ENCODE data around the gene TGFBR3.

TGFBR3 gene

DNA sequence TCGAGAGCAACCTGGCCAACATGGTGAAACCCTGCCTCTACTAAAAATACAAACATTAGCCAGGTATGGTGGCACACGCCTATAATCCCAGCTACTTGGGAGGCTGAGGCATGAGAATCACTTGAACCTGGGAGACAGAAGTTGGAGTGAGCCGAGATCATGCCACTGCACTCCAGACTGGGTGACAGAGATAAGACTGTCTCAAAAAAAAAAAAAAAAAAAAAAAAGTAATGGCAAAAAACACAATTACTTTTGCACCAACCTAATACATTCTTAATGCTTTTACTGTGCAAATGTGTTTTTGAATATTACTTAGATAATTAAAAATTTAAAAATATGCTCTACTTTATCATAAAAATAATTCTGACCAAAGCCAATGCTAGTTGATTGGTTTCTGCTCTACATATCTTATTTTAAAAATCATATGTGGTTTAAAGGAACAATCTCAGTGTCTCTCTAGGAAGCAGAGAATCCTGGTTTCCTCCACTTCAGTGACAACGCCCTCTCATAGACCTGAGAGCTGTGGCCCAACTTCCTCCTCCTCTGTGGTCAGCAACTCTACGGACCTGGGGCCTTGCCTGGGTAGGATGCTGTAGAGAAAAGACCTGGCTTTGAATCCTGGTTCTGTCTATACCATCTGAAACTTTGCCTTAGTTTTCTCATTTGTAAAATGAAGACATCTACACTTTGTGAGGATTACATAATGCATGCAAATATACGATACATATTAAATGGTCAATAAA lies 64.7 kb downstream of the TGFBR3 start:
- no peak for DNase-seq

DNA sequence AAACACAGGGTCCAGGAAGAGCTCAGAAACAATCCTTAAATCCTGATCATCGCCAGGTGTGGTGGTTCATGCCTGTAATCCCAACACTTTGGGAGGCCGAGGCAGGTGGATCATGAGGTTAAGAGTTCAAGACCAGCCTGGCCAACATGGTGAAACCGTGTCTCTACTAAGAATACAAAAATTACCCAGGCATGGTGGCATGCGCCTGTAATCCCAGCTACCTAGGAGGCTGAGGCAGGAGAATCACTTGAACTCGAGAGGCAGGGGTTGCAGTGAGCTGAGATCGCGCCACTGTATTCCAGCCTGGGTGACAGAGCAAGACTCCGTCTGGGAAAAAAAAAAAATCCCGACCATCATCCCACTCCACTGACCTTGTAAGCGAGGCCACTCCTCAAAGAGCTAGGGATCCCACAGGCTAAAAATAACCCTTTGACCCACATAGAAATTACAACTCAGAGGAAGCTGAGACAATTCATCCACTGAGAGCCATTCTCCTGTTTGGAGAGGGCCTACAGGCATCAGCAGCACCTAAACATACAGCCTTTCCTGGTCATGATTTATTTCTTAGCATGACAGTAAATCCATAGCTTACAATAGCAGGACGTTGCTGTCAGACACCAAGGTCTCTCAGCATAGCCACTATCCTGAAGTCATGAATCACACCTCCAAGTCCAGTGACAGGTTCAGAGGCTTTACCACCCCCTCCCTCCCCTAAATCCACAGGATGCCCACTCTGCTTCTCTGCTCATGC lies 66.7 kb downstream of the TGFBR3 start:
- no peak for DNase-seq

DNA sequence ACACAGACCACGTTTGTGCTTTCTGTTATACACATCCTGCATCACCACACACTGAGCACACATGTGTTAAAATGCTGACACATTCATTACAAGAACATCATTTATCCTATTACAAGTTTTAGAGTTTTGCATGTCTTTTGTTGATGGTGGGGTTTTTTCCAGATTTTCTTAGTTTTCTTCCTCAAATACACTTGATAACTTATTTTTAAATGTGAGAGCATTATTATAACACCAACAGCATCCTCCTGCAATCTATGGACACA lies 67.3 kb downstream of the TGFBR3 start:
- no peak for DNase-seq

DNA sequence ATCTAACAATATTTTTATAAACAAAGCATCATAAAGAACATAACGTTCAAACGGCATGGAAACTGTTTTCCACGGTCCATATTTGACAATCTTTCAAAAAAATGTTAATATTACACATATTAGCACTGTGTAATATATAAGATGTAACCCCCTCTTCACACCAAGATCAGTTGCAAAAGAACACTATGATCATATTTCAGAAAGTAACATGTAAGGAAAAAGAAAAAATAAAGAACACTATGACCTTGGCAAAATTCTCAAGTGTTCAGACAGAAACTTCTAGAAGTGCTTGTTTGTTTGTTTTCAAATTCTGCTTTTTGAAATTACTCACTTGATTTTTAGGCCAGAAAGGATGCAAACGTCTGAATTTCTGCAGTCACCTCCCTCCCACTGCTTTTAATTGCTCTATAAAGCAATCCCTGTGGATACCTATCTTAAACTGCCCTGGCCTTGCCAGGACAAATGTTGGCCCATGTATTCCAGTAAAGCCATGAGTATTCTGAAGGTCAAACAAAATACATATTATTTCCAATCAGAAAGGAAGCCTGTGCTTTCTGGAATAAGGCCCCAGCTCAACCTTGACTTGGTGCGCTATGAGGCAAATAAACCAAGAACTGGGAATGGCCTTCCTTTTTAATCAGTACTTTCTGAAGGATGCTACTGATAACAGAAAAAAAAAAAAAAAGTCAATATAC lies 68.6 kb downstream of the TGFBR3 start:
- no peak for DNase-seq

DNA sequence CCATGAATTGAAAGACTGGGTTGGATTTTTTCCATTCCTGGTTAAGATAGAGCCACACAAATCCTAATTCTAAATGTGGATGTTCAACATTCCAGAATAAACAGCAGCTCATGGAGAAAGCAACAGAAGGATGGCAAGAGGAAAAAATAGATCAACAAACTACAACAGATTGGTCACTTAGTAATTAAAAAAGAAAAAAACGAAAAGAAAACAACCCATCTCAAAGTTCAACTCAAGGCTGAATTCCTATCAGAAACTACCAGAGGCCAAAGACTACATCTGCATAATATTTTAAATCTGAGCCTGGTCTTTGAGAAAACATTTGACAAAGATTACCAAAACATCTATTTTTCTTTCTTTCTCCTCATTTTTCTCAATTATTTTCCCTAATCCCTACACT lies 69.9 kb downstream of the TGFBR3 start:
- no peak for DNase-seq

DNA sequence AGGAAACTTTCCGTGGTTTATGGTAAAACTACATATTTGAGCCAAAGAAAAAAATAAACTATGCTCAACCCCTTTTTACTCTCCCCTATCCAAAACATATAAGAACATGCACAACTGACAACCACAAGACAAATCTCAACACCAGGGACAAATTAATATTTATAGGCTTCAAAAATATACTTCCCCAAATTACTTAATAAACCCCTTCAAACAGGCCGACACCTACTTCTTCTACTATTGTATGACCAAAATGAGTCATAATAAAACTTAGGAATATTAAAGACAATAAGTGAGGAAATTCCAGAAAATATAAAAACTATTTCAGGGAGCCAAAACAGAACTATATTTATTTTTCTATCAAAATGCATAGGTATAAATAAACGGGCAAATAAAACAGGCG lies 71.5 kb downstream of the TGFBR3 start:
- DNase-seq, result no peak

DNA sequence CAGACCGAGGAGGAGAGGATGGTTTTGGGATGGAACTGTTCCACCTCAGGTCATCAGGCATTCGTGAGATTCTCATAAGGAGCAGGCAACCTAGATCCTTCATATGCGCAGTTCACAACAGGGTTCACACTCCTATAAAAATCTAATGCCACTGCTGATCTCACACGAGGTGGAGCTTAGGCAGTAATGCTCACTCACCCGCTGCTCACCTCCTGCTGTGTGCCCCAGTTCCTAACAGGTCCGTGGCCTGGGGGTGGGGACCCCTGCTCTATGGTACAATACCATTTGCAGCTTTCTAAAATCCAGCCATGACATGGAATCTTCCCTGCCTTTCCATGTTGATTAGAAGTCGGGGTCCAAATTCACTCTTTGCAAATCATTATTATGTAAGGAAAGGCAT lies 72.1 kb downstream of the TGFBR3 start:
- DNase-seq, result no peak

DNA sequence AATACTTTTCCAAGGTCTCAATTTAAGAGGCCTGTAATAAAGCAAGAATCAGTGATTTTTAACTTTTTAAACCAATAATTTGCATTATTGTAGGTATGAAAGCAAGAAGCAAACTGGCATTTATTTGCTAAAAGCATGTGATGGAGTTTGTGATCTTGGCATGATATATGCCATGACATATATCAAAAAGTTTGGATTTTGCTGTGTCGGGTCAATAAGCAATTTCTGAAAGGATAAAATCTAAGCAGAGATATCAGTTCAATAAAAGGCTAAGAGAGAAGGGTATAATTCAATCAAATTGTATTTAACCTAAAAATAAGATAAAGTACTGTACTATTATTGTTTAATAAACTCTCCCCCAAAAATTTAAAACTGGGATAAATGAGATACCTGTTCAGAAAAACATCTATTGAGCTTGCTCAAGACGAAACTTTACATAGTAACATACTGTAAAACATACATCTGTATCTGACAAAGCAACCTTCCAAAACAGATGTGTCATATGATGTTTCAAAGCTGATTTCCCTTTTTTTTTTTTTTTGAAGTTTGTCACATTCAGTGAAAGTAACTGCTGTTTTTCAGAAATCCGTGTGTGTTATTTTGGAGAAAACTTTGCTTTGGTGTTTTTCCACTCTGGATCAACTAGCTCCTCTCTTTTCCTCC lies 74.5 kb downstream of the TGFBR3 start:
- DNase-seq, result no peak

DNA sequence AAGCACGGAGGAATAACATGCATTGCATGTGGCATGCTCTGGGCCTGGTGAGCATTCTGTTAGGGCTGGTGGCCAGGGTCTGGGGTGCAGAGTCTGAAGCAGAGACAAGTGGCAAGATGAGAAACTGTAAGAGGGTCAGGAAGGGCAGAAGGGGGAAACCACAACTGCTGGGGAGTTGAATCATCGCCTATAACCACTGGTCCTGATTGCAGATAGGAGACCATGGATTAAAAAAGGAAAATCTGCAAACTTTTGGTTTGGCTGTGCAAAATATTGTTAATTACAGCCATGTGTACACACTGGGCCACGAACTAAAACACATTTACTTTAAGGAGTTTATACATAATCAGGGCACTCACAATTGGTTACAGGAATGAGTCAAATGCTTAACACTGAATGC lies 76.6 kb downstream of the TGFBR3 start:
- DNase-seq, result no peak

DNA sequence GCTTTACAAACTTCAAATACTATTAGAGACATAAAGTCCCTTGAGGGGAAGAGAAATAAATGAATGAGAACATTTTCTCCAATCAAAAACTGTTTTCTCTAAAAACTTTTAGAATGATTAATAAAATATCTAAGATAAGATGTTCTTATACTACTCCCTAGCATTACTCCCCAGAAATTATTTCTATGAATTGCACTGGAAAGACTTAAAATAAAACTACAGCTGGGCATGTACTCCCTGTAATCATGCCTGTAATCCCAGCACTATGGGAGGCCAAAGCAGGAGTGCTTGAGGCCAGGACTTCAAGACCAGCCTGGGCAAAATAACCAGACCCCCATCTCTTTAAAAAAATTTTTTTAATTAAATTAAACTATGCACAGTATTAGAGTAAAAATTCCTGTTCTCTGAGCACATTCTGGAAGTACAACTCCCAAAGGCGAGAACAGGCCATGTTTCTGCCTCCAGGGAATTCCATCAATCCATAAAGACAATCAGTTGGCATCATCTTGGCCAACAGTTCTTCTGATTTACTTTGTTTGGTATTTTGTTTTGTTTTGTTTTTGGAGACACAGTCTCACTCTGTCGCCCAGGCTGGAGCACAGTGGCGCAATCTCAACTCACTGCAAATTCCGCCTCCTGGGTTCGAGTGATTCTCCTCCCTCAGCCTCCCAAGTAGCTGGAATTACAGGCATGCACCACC lies 77.9 kb downstream of the TGFBR3 start:
- no peak for DNase-seq

DNA sequence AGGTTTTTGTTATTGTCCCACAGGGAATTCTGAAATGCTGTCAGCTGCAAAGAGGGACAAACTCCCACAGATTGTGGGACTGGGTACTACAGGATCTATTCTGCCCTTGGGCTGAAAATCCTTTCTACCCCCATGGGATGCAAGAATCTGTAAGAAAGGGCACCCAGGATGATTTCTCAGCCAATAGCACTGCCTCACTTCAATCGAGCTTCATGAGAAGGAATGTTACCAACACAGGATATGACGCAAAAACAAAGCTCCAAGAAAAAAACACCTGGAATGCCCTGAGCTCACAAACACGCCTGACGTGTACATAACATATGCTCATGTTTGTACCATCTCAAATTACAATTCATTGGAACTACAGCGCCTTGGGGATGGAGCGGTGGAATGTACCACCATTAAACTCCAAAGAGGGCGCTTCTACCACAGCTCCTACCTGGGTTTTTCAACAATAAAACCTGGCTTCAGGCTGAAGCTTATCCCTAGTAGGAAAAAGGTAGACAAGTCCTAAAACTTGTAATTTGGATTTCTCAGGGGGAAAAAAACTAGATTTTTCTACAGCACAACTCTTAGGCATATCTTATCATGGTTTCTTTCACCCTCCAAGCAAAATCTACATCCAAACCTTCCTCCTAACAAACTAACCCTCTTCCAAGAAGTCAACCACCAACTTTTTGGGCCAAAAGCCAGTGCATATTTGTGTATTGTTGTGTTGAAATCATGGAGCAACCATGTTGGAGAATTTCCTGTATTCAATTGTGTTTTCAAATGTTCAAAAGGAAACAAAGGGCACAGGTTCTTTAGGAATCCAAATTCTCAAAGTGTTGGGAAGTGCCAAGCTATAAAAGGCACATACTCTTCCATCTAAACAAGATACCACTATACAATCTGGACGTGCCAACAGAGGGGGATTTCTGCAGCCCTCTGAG lies 78.9 kb downstream of the TGFBR3 start:
- DNase-seq, result no peak

DNA sequence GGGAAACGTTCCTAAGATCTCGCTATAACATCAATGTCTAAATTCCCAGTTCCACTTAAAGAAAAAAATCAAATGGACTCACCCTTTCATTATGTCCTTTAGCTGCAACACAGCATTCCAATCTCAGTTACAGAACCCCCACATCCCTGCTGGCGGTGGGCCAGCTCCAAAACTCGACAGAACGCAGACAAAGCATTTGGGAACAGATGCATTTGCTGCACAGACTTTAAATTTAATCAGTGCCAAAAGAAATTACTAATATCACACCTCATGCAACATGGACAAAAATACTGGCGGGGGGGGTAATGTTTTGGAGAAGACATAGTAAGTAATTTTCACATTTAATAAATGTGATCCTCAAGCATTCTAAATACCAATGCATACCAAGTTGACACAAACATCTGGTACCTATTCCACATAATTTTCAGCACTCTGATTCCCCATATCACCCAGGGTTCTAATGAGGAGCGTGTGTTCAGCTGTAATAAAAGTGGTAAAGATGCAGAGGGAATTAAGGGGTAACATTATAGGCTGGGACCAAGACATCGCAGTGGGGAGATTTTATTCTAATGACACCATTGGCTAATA lies 79.7 kb downstream of the TGFBR3 start:
- DNase-seq, result no peak

DNA sequence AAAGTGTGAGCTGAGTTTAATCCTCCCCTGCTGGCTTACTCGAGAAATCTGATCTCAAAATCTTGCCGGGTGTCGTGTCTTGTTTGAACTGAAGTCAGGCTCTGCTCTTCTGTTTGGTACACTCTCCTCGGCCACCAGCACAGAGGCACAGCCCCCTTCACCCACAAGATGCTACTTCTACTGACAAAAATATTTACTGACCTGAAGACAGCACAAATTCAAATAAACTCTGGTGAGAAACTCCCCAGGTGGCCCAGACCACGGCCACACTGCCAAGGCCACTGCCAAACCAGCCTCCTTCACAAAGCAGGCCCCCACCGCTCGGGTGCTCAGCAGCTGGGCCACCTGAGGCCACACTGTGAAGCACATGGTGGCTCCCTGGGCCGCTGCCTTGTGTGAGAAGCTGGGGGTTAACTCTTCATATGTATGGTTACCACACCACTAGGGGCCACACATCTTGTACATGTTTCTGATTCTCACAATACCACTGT lies 80.6 kb downstream of the TGFBR3 start:
- DNase-seq, result peak in 1 of 2 donors; percentile 11

DNA sequence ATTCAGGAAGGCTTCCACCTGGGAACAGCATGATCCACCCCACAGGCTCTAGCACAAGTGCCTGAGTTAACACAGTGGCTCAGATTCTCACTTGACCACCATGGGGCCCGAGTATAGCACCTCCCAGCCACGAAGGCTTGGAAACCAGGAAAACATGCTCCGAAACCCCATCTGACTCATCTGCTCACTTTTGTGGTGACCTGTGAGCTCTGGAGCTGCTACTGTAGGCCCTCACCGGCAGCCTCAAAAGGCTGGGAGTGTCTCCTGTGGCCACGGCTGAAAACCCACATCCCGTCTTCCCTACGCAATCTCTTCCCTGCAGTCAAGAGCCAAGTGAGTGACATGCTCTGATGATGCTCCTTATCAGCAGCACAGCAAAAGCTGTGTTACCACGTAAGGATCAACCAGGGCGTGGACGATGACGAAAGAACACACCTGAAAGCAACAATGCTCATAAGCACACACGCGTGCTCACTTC lies 81.4 kb downstream of the TGFBR3 start:
- DNase-seq, result peak; percentile 65 to 69

DNA sequence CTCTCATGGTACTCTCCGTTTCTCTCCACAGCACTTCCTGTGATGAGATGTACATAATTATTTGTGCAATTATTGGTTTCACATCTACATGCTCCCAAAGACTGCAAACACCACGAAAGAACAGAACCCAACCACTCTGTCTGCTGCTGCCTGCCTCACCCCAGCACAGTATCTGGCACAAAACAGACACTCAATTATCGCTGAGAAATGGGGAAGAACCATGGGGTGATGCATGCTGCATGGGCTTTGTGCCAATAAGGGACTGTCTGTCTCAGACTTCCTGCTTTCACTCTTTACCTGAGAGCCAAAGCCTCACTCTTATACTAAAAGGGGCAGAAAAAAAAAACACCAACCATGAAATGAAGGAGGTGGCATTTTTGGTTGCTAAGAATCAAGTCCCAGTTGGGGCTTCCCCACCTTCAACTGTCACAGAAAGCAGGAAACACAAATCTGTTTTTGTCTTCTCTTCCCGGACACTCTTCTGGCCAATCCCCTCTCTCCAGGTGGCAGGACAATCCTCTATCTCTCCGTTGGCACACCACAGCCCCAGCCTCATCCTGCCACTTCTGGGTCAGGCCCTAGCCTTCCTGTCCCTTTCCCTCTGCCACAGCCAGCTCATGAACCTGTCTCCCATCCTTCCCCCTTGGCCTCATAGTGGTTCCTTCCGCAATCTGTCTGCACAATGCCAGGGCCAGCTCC lies 82.0 kb downstream of the TGFBR3 start:
- peak; percentile 74 to 75 for DNase-seq

DNA sequence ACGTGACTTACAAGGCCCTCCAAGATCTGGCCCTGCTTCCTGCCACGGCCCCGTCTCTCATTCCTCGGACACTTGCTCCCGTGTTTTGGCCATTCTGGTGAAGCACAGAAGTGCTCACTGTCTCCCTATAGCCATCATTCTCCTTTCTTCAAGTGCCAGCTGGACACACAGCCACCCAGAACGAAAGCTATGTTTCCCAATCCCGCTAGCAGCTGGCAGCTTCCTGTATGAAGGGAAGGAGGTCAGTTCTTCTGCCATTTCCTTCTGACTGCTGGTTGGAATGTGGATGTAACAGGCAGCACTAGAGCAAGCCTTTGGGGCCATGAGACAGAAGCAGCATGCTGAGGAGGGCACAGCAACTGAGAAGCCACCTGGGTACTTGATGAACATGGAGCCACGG lies 82.8 kb downstream of the TGFBR3 start:
- no peak for DNase-seq

DNA sequence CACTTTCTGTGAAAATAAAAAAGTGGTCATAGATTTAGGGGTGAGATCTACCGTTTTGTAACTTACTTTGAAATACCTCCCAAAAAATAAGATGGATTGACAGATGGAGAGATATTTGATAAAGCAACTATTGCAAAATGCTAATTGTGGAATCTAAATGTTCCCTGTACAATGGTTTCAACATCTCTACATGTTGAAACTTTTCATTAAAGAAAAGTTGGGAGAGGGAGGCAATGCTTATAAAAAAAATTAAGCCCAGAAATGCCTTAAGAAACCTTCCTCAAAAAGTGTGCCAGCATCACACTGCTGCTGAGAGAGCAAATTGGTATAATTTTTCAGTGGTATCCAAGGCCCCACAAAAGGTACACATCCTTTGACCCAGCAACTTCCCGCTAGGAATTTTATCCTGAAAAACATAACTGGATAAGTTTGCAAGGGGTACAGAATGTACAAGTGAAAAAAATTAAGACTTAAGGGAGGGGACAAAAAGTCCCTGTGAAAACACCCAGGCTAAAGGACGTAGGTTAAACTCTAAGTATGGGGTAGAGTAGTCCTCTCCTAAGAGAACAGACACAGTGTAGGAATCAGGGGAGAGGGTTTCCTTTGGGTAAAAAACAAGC lies 84.3 kb downstream of the TGFBR3 start:
- DNase-seq, result no peak

DNA sequence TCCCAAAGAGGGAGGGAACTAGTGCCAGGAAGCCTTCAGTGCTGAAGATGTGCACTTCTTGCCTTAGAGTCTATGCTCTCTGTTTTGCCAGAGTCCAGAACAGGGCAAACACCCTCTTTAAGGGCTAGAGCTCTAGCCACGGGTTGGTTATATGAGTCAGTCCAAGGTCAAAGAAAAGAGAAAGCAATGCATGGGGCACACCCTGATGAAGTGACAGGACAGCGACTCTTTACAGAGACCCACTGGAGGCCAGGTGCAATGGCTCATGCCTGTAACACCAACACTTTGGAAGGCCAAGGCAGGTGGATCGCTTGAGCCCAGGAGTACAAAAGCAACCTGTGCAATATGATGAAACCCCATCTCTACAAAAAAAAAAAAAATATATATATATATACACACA lies 86.1 kb downstream of the TGFBR3 start:
- no peak for DNase-seq

DNA sequence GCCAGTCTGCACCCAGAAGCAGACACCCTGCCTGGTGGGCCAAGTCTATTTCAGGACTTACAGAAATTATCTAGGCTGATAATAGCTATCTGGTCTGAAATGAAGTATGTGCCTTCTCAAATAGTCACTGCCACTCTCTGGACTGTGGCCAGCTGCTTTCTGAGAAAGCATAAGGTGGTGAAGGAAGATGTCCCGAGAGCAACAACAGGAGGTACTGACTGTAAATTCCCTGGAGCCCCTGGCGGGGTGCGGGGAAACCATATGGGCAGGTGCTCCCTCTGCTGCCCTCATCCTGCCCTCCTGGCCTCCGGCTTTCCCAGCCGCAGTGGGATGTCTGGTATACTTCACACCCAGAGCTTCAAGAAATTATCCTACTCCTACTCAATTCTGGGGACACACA lies 86.8 kb downstream of the TGFBR3 start:
- DNase-seq, result no peak

DNA sequence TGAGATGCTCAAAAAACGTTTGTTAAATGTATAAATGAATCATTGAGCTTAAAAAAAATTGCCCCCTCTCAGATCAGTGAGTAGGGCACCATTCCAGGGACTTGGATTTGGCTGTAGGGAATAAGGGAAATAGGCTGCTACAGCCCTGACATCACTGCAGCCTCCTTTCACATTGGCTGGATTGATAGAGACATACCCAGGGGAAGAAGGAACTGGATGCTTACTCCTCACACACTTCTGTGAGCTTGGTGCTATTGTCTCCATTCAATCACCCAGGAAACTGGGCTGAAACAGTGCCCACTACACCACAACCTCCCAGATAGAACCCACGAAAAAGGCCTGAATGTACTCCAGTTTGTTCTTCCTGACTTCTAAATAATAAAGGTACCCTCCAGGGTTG lies 87.2 kb downstream of the TGFBR3 start:
- DNase-seq, result no peak

Data from activated CD4-positive, alpha-beta T cell treated with anti-CD3 and anti-CD28 coated beads for 4 hours (primary cell).